Pericardium fibroblast (primary cell): ENCODE measurements around the gene RYR1. TPM values are rescaled to one million over a fixed set of nuclear protein-coding genes. Genes with fewer than 3 reads are reported as not detected.

Experiments
- total RNA-seq: library from RNA; depleted of rRNA; stranded (reverse); fragments of >200 nt; gene quantifications from 2 replicates; pipeline ENCODE4 v1.2.3, GENCODE V29; 2015

The RYR1 gene
- total RNA-seq: under 0.01 and 2.0 TPM in 2 replicates

DNA sequence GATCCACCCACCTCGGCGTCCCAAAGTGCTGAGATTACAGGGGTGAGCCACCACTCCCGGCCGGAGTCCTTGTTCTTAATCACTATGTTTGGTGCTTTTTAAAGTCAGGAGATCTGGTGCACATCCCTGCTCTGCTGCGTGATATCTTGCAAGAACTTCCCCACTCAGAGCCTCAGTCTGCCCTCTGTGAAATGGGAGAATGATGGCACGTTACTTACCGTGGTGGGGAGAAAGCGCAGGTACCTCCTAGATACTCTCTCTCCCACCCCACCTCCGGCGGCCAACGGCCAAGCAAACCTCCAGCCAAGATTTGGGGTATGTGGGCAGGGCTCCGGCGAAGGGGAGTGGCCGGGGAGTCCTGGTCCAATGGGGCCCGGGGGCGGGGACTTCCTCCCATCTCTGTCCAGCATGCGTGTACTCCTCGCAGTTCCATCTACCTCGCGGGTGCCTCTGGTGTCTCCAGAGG lies at the start of gene RYR1:
Gene RYR1, plus strand, starts transcription at position 424 of the 466 bp plus-strand sequence. CDS start 139 bp downstream, outside the sequence.

DNA sequence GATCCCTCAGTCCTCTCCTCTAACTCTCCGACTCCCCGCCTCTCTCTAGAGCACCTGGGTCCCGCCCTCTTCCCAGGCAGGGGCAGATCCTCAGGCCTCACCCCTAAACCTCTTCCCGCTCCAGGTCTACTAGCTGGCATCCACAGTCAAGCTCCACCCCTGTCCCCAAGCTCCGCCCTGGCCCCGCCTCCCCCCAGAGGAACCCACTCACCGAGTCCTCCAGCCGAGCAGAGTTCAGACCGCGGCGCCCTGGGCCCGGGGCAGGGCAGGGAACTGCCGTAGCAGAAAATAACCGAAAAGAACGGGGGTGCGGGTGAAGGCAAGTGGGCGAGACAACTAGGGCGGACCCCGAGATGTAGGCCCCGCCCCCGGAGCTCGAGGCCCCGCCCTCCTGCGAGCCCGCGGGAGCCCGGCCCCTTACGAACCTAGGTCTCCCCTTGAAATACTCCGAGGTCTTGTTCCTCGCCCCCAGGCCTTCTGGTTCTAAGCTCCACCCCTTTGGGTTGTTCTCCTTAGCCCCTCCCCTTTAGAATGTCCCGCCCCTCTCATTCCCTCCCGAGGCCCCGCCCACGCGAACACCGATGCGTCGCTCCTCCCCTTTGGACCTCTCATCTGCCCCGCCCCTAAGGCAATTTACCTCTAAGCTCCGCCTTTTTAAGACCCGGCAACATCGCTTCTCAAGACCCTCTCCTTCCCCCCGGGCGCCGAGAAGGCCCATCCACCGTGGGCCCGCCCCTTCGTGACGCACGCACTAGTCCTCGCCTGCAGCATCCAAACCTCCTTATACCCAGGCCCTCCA lies 45.7 kb upstream of the RYR1 start, which contains the start of gene GGN:
Gene GGN, minus strand, starts transcription at position 485 of the 799 bp plus-strand sequence. CDS start 773 bp downstream, outside the sequence.

DNA sequence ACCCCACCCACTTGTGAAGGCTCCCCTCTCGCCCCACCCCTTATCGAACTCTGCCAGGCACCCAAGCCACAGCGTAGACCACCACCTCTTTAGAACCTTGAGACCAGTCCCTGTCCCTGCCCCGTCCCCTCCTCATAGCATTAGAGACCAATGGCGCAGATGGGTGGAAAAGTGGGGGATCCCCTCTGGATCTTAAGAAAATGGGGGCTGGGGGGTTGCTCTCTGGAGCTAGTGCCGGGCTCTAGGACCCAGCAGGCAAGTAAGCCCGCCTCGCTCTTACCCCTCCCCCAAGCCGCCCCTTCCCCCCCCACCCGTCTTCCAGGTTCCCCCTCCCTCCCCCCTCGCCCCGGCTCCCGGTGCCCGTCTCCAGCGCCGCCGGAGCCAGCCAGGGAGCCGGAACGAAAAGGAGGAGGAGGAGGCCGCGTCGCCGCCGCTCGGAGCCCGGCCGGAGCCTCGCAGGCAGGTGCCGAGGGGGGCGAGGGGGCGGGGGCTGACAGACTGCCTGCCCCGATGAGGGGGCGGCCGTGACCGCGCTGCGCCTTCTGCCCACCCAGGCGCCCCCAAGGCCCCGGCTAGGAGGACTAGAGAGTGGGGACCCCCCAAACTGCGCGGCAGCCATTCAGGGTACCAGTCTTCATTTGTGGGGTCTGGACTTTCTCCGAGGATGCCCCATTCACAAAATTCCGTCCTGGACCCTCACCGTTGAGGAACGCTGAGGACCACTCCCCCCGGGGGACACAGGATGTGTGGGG lies 45.0 kb upstream of the RYR1 start, which contains the start of gene SPRED3:
Gene SPRED3, plus strand, starts transcription at position 349 of the 752 bp plus-strand sequence. CDS start 1,606 bp downstream, outside the sequence.

DNA sequence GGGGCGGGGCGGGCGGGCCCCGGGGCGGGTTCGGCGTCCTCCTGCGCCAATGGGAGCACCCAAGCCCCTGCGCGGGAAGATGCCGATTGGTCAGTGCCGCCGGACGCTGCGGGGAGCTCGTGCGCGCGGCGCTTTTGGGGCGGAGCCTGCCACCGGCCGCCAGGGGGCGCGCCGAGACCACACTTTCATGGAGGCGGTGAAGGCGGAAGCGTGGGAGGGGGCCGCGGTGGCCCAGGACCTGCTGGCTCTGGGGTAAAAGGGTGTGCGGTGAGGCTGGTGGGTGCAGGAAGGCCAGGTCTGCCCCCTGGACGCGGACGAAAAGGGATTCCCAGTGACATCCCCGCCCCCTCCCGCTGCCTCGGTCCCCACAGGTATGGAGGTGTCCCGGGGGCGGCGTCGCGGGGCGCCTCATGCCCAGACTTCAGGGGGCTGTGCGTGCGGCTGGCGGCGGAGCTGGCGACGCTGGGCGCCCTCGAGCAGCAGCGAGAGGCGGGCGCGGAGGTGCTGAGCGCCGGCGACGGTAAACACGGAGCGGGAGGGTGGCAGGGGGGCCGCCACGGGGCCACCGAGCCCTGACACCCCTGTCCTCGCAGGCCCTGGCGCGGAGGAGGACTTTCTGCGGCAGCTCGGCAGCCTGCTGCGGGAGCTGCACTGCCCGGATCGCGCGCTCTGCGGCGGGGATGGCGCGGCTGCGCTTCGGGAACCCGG lies 30.4 kb upstream of the RYR1 start, which contains the start of gene FAM98C:
Gene FAM98C, plus strand, starts transcription at position 127 of the 708 bp plus-strand sequence. Its CDS starts 61 bp downstream, at position 188.

DNA sequence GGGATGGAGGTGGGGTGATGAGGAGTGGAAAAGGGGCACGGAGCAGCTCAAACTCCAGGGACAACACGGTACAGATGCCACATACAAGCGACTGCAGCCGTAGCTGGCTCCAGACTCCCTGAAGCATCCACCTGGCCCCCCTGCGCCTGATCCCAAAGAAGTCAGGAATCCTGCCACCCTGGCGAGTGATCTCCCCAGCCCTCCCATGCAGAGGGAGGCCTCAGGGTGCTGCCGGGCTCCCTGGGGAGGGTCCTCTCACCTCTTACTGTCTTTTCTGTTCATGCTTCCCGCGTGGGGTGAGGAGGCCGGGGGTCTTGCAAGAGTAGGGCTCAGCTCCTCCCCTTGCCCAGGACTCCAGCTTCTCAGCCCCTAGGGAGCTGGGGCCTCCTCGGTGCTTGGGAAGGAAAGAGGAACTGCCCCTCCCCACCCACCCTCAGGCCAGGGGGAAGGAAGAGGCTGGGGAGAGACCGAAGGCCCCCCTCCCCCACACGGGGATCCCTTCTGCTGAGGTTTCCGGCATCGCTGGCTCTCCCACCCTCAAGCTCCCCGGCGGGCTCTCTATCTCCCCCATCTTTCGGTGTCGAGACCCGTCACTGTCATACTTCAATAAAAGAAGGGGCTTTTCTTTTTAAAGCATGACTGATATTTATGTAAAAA lies 7.6 kb upstream of the RYR1 start, which contains the start of gene RASGRP4:
Gene RASGRP4, minus strand, starts transcription at position 410 of the 657 bp plus-strand sequence. Its CDS starts 128 bp downstream, at position 282.

DNA sequence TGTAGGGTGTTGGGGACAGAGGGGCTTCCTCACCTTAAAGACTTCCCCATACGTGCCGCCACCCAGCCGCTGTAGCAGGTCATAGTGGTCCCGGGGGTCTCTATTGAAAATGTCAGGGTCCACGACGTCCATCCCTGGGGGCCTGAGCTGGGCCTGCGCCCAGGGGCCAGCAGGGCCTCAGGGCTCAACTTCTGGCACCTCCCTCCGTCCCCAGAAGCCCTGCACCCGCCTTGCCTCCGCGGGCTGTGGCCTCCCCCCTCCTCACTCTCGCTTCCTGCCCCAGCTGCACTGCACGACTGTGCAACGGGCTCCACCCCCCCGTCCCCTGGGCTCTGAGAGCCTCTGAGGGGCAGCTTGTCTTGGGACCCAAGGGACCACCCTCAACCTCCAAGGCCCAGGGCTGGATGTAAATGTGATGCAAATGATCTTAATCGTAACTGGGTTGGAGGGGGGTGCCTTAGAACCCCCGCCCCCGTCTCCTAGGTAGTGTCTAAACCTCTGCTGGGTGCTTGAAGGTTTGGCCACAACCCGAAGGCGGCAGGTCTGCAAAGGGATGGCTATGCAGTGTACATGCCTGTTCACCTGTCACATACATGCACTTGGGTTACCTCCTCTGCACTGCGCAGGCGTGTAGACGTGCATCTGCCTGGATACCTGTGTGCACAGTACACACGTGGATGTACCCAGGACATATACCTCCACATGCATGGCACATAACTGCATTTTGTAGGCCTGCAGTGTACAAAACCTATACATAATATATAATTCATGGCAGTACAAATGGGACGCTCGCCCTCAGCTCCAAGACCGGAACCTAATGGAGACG lies 184.5 kb downstream of the RYR1 start, which contains the start of gene MAP4K1:
Gene MAP4K1, minus strand, starts transcription at position 190 of the 826 bp plus-strand sequence. Its CDS starts 58 bp downstream, at position 132.

DNA sequence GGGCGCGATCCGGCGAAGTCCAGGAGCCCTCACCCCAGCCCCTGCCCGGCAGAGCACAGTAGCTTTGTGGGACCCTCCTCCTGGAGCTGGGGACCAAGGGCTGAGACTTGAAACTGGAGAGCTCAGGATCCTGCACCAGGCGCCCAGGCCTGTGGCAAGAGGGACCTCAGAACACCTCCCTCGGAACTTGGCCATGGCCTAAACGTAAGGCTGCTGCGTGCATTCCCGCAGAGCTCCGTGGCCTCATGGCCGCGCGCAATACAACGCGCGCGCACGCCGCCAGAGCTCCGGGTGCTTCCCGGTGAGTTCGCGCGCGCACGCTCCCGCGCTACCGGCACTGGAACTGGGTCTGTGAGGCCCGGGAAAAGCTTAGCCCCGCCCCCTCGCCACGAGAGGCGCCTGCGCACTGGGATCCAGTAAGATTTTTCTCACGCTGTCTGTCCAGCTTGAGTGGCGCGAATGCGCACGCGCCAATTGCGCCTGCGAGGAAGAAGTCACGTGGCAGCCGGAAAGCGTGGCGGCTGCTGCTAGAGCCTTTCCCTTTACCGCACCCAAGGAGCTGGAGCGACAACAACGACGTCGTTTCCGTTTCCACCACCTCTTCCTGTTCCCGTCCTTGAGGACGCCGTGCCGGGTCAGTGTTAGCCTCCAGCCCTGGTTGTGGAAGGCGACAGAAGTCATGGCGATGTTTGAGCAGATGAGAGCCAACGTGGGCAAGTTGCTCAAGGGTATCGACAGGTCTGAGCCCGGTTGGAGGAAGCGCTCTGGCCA lies 185.3 kb downstream of the RYR1 start, which contains the start of gene EIF3K:
Gene EIF3K, plus strand, starts transcription at position 599 of the 771 bp plus-strand sequence. Its CDS starts 81 bp downstream, at position 680.

Other genes starting within 250 kb of the RYR1 start
- gene DPF1, start 209.5 kb upstream of the RYR1 start, total RNA-seq: 0.09 and 0.82 TPM in 2 replicates
- 0.34 and 36.8 TPM in 2 replicates for gene PPP1R14A, start 177.3 kb upstream of the RYR1 start, total RNA-seq
- gene SPINT2, start 169.1 kb upstream of the RYR1 start, total RNA-seq: 3.3 TPM in 1 of 2 replicates, not detected in the other
- 1.5 and 1.6 TPM in 2 replicates for gene C19orf33, start 129.4 kb upstream of the RYR1 start, total RNA-seq
- 65.8 and 103 TPM in 2 replicates for gene YIF1B, start 117.7 kb upstream of the RYR1 start, total RNA-seq
- gene KCNK6, start 113.8 kb upstream of the RYR1 start, total RNA-seq: 3.7 and 11.3 TPM in 2 replicates
- gene CATSPERG, start 97.9 kb upstream of the RYR1 start, total RNA-seq: 0.12 TPM in 1 of 2 replicates, not detected in the other
- gene PSMD8, start 59.1 kb upstream of the RYR1 start, total RNA-seq: 218 and 268 TPM in 2 replicates
- 0.23 and 0.43 TPM in 2 replicates for gene GGN, start 45.7 kb upstream of the RYR1 start, total RNA-seq
- 0.35 and 0.51 TPM in 2 replicates for gene SPRED3, start 45.0 kb upstream of the RYR1 start, total RNA-seq
- 18.3 and 23.6 TPM in 2 replicates for gene FAM98C, start 30.6 kb upstream of the RYR1 start, total RNA-seq
- 0.12 TPM in 1 of 2 replicates, not detected in the other for gene RASGRP4, start 7.5 kb upstream of the RYR1 start, total RNA-seq
- gene MAP4K1, start 184.3 kb downstream of the RYR1 start, total RNA-seq: 0.70 TPM in 1 of 2 replicates, not detected in the other
- 371 and 497 TPM in 2 replicates for gene EIF3K, start 185.5 kb downstream of the RYR1 start, total RNA-seq
- 129 and 263 TPM in 2 replicates for gene ACTN4, start 214.0 kb downstream of the RYR1 start, total RNA-seq